Nephron progenitor cell (in vitro differentiated cells): ENCODE results near the gene MAP4K4.

Source experiments
- DNase-seq: peaks from one replicate; pipeline ENCODE4 v3.0.0; 2021
- H3K27ac Mint-ChIP-seq: 2 replicates; pipeline ENCODE4 v1.8.0; 2021; ENCODE audit warnings: mild to moderate bottlenecking, moderate library complexity, mixed read lengths
- H3K27me3 Mint-ChIP-seq: 2 replicates; pipeline ENCODE4 v1.8.0; 2021; ENCODE audit warnings: mild to moderate bottlenecking, low read depth, mixed read lengths; ENCODE audit not compliant: poor library complexity
- H3K36me3 Mint-ChIP-seq: 2 replicates; pipeline ENCODE4 v1.8.0; 2021; ENCODE audit warnings: low read depth, mixed read lengths
- H3K4me1 Mint-ChIP-seq: 2 replicates; pipeline ENCODE4 v1.8.0; 2021; ENCODE audit warnings: mixed read lengths
- H3K4me3 Mint-ChIP-seq: 2 replicates; pipeline ENCODE4 v1.8.0; 2021; ENCODE audit warnings: mild to moderate bottlenecking, moderate library complexity, mixed read lengths
- H3K9me3 Mint-ChIP-seq: 2 replicates; pipeline ENCODE4 v1.8.0; 2021; ENCODE audit warnings: mild to moderate bottlenecking, moderate library complexity, mixed read lengths
- CTCF ChIP-seq: fragments of 200-600 bp; sonication (generic); IDR thresholded peaks from 2 replicates; pipeline ENCODE4 v1.5.0; 2021; ENCODE audit warnings: antibody characterized with exemption

MAP4K4 gene

GRCh38 chr2:101684313-101684712 lies 13.2 kb upstream of the MAP4K4 start:
- Mint-ChIP-seq H3K36me3 (no peaks in the 10 kb centered on the region), H3K4me1 (peaks cover 10% of the 10 kb centered on the region), H3K4me3 (no peak overlapping the region), H3K27me3 (peaks cover 2% of the 10 kb centered on the region), H3K27ac (no peak overlapping the region), H3K9me3 (peaks cover 3% of the 10 kb centered on the region)
- TF ChIP-seq CTCF: no peak
- DNase-seq: no peak

- peaks cover 4% of the 10 kb centered on the region for H3K4me1 Mint-ChIP-seq
- no peak overlapping the region for H3K27ac Mint-ChIP-seq
- peaks cover 7% of the 10 kb centered on the region for H3K27me3 Mint-ChIP-seq
- no peaks in the 10 kb centered on the region for H3K36me3 Mint-ChIP-seq
- no peak for TF ChIP-seq CTCF
- H3K4me3 Mint-ChIP-seq: no peak overlapping the region
- DNase-seq: no peak
- H3K9me3 Mint-ChIP-seq: peaks cover 3% of the 10 kb centered on the region
Measured at GRCh38 chr2:101688261-101688660, 9.2 kb upstream of the MAP4K4 start.

- H3K27me3 Mint-ChIP-seq: peaks cover 7% of the 10 kb centered on the region
- H3K27ac Mint-ChIP-seq: no peak overlapping the region
- H3K4me1 Mint-ChIP-seq: peaks cover 4% of the 10 kb centered on the region
- TF ChIP-seq CTCF: no peak
- H3K9me3 Mint-ChIP-seq: peaks cover 3% of the 10 kb centered on the region
- H3K4me3 Mint-ChIP-seq: no peak overlapping the region
- no peaks in the 10 kb centered on the region for H3K36me3 Mint-ChIP-seq
- no peak for DNase-seq
Measured at GRCh38 chr2:101689114-101689825, 8.2 kb upstream of the MAP4K4 start.

- no peaks in the 10 kb centered on the region for H3K36me3 Mint-ChIP-seq
- no peaks in the 10 kb centered on the region for H3K4me1 Mint-ChIP-seq
Measured at GRCh38 chr2:101690547-101691152, 6.9 kb upstream of the MAP4K4 start.

GRCh38 chr2:101692041-101692440 lies 5.5 kb upstream of the MAP4K4 start:
- Mint-ChIP-seq H3K27ac (no peak overlapping the region), H3K9me3 (peaks cover 7% of the 10 kb centered on the region), H3K27me3 (peaks cover 15% of the 10 kb centered on the region), H3K4me3 (no peak overlapping the region), H3K4me1 (peaks cover 6% of the 10 kb centered on the region), H3K36me3 (no peaks in the 10 kb centered on the region)
- TF ChIP-seq CTCF: no peak
- DNase-seq: no peak

More at GRCh38 chr2:101690547-101691152, 6.9 kb upstream of the MAP4K4 start:
- DNase-seq: no peak
- Mint-ChIP-seq H3K27ac (no peak overlapping the region), H3K27me3 (peaks cover 9% of the 10 kb centered on the region), H3K4me3 (no peak overlapping the region), H3K9me3 (peaks cover 7% of the 10 kb centered on the region)
- TF ChIP-seq CTCF: no peak

- H3K27ac Mint-ChIP-seq: no peak overlapping the region
- no peak for TF ChIP-seq CTCF
- no peak for DNase-seq
- H3K27me3 Mint-ChIP-seq: peaks cover 15% of the 10 kb centered on the region
- H3K4me1 Mint-ChIP-seq: peaks cover 6% of the 10 kb centered on the region
- no peaks in the 10 kb centered on the region for H3K36me3 Mint-ChIP-seq
- peaks cover 7% of the 10 kb centered on the region for H3K9me3 Mint-ChIP-seq
- no peak overlapping the region for H3K4me3 Mint-ChIP-seq
Measured at GRCh38 chr2:101692766-101693165, 4.7 kb upstream of the MAP4K4 start.
